Rectal smooth muscle tissue (tissue), 1 donor: ENCODE measurements around the gene RPRD1B.
"Not testable (repeated sequence)": the region's sequence is repeated elsewhere in the genome, so short reads cannot be mapped to it uniquely, and the experiment has no call there.

Source experiments
- H3K27ac ChIP-seq: one replicate; pipeline ENCODE4 v1.7.0; 2013; ENCODE audit warnings: low read depth, low read length, inconsistent platforms
- H3K27me3 ChIP-seq: one replicate; pipeline ENCODE4 v1.7.0; 2013; ENCODE audit warnings: low read length; ENCODE audit not compliant: control insufficient read depth, insufficient read depth
- H3K36me3 ChIP-seq: one replicate; pipeline ENCODE4 v1.7.0; 2013; ENCODE audit warnings: low read length; ENCODE audit not compliant: control insufficient read depth, insufficient read depth
- H3K4me1 ChIP-seq: one replicate; pipeline ENCODE4 v1.7.0; 2013; ENCODE audit warnings: low read length; ENCODE audit not compliant: control insufficient read depth, insufficient read depth
- H3K4me3 ChIP-seq: one replicate; pipeline ENCODE4 v1.7.0; 2013; ENCODE audit warnings: low read length
- H3K9ac ChIP-seq: one replicate; pipeline ENCODE4 v1.7.0; 2013; ENCODE audit warnings: low read length

RPRD1B gene

DNA sequence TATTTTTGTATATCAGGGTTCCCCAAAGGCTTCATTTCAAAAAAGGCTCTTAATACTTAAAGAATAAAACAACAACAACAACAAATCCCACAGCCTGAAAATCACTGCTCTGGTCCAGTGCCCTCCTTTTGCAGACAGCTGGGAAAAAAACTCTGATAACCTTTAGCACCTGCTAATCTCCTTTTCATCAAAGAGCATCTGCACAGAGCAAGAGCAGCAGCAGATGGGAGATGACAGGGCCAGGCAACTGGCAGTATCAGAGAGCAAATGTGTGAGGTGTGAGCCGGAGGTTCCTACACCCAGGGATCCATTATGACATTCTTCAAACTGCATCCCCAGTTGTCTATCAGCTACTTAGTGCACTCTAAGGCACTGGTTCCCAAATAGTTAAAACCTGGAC is 26.0 kb upstream of the RPRD1B start:
- no peak overlapping the region for H3K4me3 ChIP-seq
- H3K27ac ChIP-seq, result no peak overlapping the region
- H3K36me3 ChIP-seq, result peaks cover 20% of the 10 kb centered on the region
- H3K9ac ChIP-seq, result no peak overlapping the region
- no peaks in the 10 kb centered on the region for H3K27me3 ChIP-seq
- no peaks in the 10 kb centered on the region for H3K4me1 ChIP-seq

DNA sequence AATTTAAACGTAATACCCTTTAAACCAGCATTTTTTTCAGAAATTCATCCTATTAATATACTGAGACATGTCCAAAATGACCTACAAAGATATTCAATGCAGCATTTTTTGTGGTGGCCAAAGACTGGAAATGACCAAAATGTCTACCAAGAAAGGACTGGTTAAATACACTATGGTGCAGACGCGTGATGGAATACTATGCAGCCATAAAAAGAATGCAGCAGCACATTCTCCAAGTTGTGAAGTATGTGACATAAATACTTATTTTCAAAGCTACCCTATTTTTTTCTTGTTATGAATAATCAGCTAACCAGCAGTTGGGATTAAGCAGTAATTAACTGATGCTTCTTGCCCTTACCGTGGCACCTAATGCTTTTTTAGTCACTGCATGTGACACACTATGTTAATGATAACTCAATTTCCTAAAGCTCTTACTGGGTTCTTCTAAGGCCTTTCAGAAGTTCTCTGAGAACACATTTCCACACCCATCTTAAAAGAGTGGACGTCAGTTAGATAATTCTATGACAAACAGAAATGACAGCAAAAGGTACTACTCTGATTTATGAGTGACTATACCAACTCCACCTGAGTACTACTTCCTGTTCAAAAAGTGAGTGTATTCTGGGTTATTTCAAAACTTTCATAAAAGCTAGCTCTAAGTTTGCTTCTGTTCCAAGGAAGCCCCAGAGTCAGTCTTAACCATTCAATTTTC is 25.2 kb upstream of the RPRD1B start:
- Histone ChIP-seq H3K27me3 (no peaks in the 10 kb centered on the region), H3K36me3 (peaks cover 21% of the 10 kb centered on the region), H3K9ac (no peak overlapping the region), H3K4me3 (no peak overlapping the region), H3K27ac (no peak overlapping the region), H3K4me1 (no peaks in the 10 kb centered on the region)

DNA sequence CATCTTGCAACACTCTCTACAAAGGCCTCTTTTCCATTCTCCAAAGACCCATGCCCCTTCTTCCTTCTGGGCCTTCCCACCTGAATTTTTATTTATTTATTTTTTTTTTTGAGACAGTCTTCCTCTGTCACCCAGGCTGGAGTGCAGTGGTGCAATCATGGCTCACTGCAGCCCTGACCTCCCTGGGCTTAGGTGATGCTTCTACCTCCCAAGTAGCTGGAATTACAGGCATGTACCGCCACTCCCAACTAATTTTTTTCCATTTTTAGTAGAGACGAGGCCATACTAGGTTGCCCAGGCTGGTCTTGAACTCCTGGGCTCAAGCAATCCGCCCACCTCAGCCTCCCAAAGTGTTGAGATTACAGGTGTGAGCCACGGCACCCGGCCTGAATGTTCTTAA is 24.1 kb upstream of the RPRD1B start:
- H3K36me3 ChIP-seq, result peaks cover 21% of the 10 kb centered on the region
- H3K9ac ChIP-seq, H3K4me3 ChIP-seq, H3K27ac ChIP-seq, H3K27me3 ChIP-seq, H3K4me1 ChIP-seq: not testable (repeated sequence)

DNA sequence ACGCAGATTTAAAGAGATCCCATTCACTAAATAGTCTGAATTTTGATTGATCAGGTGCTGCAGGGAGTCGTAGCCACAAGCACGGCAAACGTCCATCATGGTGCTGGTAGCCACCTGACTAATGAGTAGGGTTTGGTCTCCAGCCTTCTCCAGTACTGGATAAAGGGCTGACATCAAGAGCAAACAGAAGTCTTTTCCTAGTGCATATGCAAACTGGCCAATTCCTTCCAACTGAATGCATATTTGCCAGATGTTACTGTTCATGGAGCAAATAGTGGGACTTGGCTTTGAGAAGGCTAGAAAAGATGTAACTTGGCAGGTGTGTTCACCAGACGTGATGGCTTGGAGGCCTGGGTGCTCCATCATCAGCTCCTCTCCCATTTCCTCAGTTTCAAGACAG is 21.9 kb upstream of the RPRD1B start:
- Histone ChIP-seq H3K36me3 (peaks cover 16% of the 10 kb centered on the region), H3K27me3 (no peaks in the 10 kb centered on the region), H3K4me1 (no peaks in the 10 kb centered on the region), H3K27ac (no peak overlapping the region), H3K4me3 (no peak overlapping the region), H3K9ac (no peak overlapping the region)

DNA sequence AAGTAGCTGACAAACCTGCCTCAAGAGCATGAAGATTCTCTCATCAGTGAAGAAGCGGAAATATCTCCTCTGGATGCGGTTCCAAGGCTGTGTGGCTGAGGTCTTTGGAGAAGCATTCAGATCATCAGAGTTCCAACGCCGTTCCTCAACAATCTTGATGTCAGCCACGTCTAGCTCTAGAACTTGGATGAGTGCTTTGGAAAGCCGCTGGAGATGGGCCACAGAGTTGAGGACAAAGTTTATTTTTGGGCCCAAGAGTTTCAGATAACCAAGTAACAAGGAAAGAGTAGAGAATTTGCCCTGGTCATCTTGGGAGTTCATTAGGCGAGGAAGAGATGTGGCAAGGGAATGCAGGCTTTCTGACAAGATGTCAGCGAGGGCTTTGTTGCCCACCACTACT is 21.2 kb upstream of the RPRD1B start:
- H3K4me3 ChIP-seq, result no peak overlapping the region
- no peak overlapping the region for H3K27ac ChIP-seq
- H3K4me1 ChIP-seq, result no peaks in the 10 kb centered on the region
- H3K9ac ChIP-seq, result no peak overlapping the region
- no peaks in the 10 kb centered on the region for H3K27me3 ChIP-seq
- H3K36me3 ChIP-seq, result peaks cover 17% of the 10 kb centered on the region

DNA sequence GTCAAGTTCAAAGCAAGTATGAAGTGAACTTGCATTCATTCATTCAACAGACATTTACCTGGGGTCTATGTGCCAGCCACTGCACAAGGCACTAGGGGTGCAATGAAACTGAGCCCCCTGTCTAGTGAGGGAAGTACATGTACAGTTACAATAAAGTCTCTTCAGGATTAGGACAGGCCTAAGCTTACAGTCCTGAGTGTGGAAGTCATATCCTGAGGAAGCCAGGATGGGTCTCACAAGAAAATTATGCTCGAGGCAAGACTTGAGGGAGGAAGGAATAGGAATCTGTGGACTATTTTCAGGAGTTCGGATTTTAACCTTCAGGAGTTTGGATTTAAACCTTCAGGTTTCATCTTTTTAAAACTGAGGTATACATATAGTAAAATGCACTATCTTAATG is 19.7 kb upstream of the RPRD1B start:
- no peak overlapping the region for H3K9ac ChIP-seq
- H3K4me1 ChIP-seq, result no peaks in the 10 kb centered on the region
- no peak overlapping the region for H3K27ac ChIP-seq
- H3K4me3 ChIP-seq, result no peak overlapping the region
- H3K36me3 ChIP-seq, result peaks cover 22% of the 10 kb centered on the region
- no peaks in the 10 kb centered on the region for H3K27me3 ChIP-seq

DNA sequence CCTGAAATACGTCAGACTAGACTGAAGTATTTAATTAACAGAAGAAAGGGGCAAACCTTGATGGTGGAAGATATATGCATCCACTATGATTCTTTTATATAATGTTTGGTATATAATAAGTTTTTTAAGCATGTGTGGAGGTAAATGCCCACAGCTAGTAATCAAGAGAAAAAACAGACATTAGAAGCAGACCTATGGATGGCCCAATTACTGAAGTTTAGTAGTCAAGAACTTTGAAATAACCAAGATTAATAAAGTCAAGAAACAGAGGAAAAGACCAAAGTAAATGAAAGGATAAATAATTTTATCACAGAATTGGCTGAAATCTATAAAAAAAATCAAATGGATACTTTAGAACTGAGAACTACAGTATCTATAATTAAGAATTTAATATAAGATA is 15.6 kb upstream of the RPRD1B start:
- Histone ChIP-seq H3K9ac (no peak overlapping the region), H3K27ac (no peak overlapping the region), H3K4me3 (no peak overlapping the region), H3K27me3 (no peaks in the 10 kb centered on the region), H3K4me1 (no peaks in the 10 kb centered on the region), H3K36me3 (peaks cover 8% of the 10 kb centered on the region)

DNA sequence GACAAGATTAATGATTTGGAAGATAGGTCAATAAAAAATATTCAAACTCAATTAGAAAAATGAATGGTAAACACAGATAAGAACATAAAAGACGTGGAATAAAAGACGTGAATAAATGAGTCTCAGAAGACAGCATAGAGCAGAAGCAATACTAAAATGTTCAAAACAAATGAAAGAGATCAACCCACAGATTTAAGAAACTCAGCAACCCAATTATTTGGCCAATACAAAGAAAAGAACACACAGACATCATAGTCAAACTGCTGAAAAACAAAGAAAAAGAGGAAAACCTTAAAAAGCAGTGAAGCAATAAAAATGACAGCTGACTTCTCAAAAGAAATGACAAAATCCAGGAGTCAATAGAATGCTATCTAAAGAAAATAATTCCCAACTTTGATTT is 15.2 kb upstream of the RPRD1B start:
- Histone ChIP-seq H3K36me3 (peaks cover 8% of the 10 kb centered on the region), H3K4me1 (no peaks in the 10 kb centered on the region), H3K9ac (no peak overlapping the region), H3K27me3 (no peaks in the 10 kb centered on the region), H3K27ac (no peak overlapping the region), H3K4me3 (no peak overlapping the region)

DNA sequence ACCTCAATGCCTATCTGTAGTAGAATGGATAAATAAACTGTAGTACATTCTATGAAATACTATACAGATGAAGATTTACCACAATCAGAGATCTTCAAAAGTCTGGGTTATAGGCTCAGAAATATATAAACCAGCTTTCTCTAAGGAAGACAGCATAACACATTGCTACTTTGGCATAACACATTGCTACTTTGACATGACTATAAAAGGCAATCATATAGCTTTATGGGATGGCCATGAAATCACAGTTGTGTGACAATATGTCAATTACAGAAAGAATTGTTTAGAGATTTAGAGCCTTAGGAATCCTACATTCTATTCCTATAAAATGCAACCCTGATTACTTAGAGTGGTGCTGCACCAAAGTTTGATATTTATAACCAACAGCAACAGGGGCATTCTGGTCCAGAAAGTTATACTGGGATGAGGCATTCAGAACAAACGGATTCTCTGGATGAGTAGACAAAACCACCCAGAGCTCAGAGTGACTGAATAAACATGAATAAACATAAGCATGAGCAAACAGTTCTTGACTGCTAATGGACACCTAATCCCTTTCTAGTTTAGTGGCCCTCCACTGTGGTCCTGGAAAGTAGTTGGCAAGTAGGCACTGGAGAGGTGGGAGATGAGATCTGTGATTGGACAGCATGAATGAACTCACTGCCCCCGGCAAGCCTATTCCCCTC is 12.3 kb upstream of the RPRD1B start:
- H3K27ac ChIP-seq, result no peak overlapping the region
- no peak overlapping the region for H3K9ac ChIP-seq
- H3K4me1 ChIP-seq, result no peaks in the 10 kb centered on the region
- peaks cover 8% of the 10 kb centered on the region for H3K36me3 ChIP-seq
- no peak overlapping the region for H3K4me3 ChIP-seq
- no peaks in the 10 kb centered on the region for H3K27me3 ChIP-seq

DNA sequence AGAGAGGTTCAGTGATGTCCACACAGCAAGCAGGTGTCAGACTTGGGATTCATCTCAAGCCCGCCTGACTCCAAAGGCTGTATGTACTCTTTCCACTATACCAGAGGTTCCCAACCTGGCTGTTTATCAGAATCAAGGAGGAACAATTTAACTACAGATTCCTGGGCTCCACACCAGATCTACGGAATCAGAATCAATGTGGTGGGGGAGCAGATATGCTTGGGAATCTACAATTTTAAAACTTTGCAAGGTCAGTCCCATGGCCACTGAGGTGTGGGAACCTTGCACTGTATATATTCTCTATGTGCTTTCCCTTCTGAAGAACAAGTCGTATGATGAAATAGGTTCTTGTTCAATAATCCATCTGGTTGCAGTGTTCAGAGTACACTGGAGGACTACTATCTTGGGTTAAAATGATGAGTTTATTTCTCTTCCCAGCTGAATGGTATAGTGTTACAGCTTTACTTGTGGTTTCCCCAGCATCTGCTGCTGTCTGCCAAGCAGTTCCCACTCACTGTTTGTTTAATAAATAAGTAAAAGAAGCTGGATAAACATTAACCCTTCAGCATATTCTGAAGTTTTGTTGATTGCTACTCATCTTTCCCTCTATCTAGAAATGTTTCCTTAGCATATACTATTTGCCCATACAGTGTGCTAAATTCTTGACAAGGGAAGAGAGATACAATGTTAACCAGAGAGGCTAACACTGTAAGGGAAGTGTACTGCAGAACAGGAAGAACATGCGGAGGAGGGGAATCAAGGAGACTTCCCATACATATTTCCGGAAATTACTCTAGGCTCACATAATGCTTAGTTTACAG is 10.2 kb upstream of the RPRD1B start:
- Histone ChIP-seq H3K36me3 (no peaks in the 10 kb centered on the region), H3K27me3 (no peaks in the 10 kb centered on the region), H3K4me3 (no peak overlapping the region), H3K27ac (no peak overlapping the region), H3K9ac (no peak overlapping the region), H3K4me1 (no peaks in the 10 kb centered on the region)

DNA sequence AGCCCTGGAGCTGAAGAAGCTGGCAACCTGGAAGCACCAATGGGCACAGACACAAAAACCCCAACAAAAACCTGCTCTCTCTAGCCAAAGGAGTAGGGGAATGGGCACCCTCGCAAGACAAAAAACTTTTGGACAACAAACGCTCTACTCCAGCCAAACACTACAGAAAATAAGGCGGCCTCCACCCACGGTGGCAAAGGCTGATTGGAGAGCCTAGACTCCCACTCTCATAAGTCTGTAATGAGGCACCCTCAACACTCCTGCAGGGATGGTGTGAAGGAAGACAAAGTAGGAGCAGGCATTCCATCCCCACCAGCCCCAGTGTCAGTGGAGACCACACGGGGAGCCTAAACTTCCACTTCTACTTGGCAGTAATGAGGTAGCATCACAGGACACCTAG is 9.1 kb upstream of the RPRD1B start:
- Histone ChIP-seq H3K27me3 (no peaks in the 10 kb centered on the region), H3K27ac (no peak overlapping the region), H3K4me1 (no peaks in the 10 kb centered on the region), H3K9ac (no peak overlapping the region), H3K4me3 (no peak overlapping the region), H3K36me3 (no peaks in the 10 kb centered on the region)

DNA sequence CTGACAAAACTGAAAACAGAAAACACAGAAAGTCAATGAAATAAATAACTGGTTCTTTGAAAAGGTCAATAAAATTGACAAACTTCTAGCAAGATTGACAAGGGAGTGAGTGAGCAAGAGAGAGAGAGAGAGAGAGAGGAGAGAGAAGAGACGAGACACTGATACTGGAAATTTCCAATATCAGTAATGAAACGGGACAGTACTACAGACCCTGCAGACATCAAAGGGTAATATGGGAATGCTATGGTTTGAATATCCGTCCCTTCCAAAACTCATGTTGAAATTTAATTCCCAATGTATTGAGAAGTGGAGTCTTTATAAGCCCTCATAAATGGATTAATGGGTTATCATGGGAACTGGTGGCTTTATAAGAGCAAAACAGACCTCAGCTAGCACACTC is 4.1 kb upstream of the RPRD1B start:
- no peaks in the 10 kb centered on the region for H3K27me3 ChIP-seq
- no peak overlapping the region for H3K9ac ChIP-seq
- no peaks in the 10 kb centered on the region for H3K36me3 ChIP-seq
- H3K27ac ChIP-seq, result no peak overlapping the region
- H3K4me3 ChIP-seq, result no peak overlapping the region
- peaks cover 8% of the 10 kb centered on the region for H3K4me1 ChIP-seq
